GM19240 (cell line): ENCODE results near the gene TTLL8.
A peak's percentile ranks its signal among the peaks of the same experiment; 100 is the strongest.

Source experiments
- DNase-seq: peaks from one replicate; pipeline ENCODE4 v3.0.0; 2011; ENCODE audit warnings: low spot score; ENCODE audit not compliant: insufficient read length

TTLL8 gene

GRCh38 chr22:50044485-50045118 is 13.5 kb downstream of the TTLL8 start:
- no peak for DNase-seq

GRCh38 chr22:50041361-50042065 is 16.6 kb downstream of the TTLL8 start:
- no peak for DNase-seq

- DNase-seq = no peak
Observed at GRCh38 chr22:50040717-50041116, 17.4 kb downstream of the TTLL8 start.

- no peak for DNase-seq
Observed at GRCh38 chr22:50039669-50040443, 18.2 kb downstream of the TTLL8 start.

GRCh38 chr22:50035976-50036724 is 21.9 kb downstream of the TTLL8 start:
- no peak for DNase-seq

GRCh38 chr22:50035131-50035881 is 22.8 kb downstream of the TTLL8 start:
- DNase-seq = no peak

GRCh38 chr22:50034126-50035081 is 23.7 kb downstream of the TTLL8 start:
- no peak for DNase-seq

- no peak for DNase-seq
Observed at GRCh38 chr22:50032941-50033601, 25.0 kb downstream of the TTLL8 start.

- DNase-seq = no peak
Observed at GRCh38 chr22:50032109-50032871, 25.8 kb downstream of the TTLL8 start.

GRCh38 chr22:50031189-50032091 is 26.7 kb downstream of the TTLL8 start:
- DNase-seq = no peak

- DNase-seq = peak; percentile 82
Observed at GRCh38 chr22:50030297-50031188, 27.6 kb downstream of the TTLL8 start.

- DNase-seq = no peak
Observed at GRCh38 chr22:50027639-50028537, 30.2 kb downstream of the TTLL8 start.

GRCh38 chr22:50025993-50026392 is 32.1 kb downstream of the TTLL8 start:
- DNase-seq = no peak

GRCh38 chr22:50022171-50022819 is 35.8 kb downstream of the TTLL8 start:
- no peak for DNase-seq

GRCh38 chr22:50020606-50021005 is 37.5 kb downstream of the TTLL8 start:
- DNase-seq = no peak
